Adipocyte (in vitro differentiated cells): ENCODE data around the gene ELL2.

Source experiments
- DNase-seq: peaks from one replicate; pipeline ENCODE4 v3.0.0-alpha.2; 2015; ENCODE audit warnings: low read depth
- H3K27me3 ChIP-seq: replicated peaks from 2 replicates; pipeline ENCODE4 v1.7.0; 2013; ENCODE audit warnings: mild to moderate bottlenecking, low read length, moderate library complexity; ENCODE audit not compliant: control insufficient read depth, insufficient read depth
- H3K36me3 ChIP-seq: 2 replicates; pipeline ENCODE4 v1.7.0; 2013; ENCODE audit warnings: low read length, mild to moderate bottlenecking, moderate library complexity; ENCODE audit not compliant: control insufficient read depth, insufficient read depth, severe bottlenecking
- H3K4me1 ChIP-seq: 2 replicates; pipeline ENCODE4 v1.7.0; 2013; ENCODE audit warnings: mild to moderate bottlenecking, low read length, moderate library complexity; ENCODE audit not compliant: control insufficient read depth, insufficient read depth
- H3K4me3 ChIP-seq: 2 replicates; pipeline ENCODE4 v1.7.0; 2013; ENCODE audit warnings: mild to moderate bottlenecking, low read length, moderate library complexity
- H3K9ac ChIP-seq: 2 replicates; pipeline ENCODE4 v1.7.0; 2013; ENCODE audit warnings: mild to moderate bottlenecking, low read length, moderate library complexity
- H3K9me3 ChIP-seq: 2 replicates; pipeline ENCODE4 v1.7.0; 2013; ENCODE audit warnings: mild to moderate bottlenecking, low read length, moderate library complexity; ENCODE audit not compliant: control insufficient read depth

The ELL2 gene

GRCh38 chr5:95938347-95938746, 23.3 kb downstream of the ELL2 start:
- Histone ChIP-seq H3K4me1 (peaks cover 77% of the 10 kb centered on the region), H3K9me3 (no peaks in the 10 kb centered on the region), H3K9ac (no peak overlapping the region), H3K36me3 (peaks cover 92% of the 10 kb centered on the region), H3K27me3 (no peaks in the 10 kb centered on the region), H3K4me3 (no peak overlapping the region)
- DNase-seq = no peak

GRCh38 chr5:95937607-95938152, 24.0 kb downstream of the ELL2 start:
- no peak for DNase-seq
- Histone ChIP-seq H3K36me3 (peaks cover 89% of the 10 kb centered on the region), H3K4me3 (no peak overlapping the region), H3K4me1 (peaks cover 75% of the 10 kb centered on the region), H3K27me3 (no peaks in the 10 kb centered on the region), H3K9ac (no peak overlapping the region), H3K9me3 (no peaks in the 10 kb centered on the region)

GRCh38 chr5:95936812-95937397, 24.7 kb downstream of the ELL2 start:
- Histone ChIP-seq H3K4me1 (peaks cover 75% of the 10 kb centered on the region), H3K27me3 (no peaks in the 10 kb centered on the region), H3K4me3 (no peak overlapping the region), H3K36me3 (peaks cover 89% of the 10 kb centered on the region), H3K9ac (no peak overlapping the region), H3K9me3 (no peaks in the 10 kb centered on the region)
- no peak for DNase-seq

GRCh38 chr5:95935553-95936100, 26.0 kb downstream of the ELL2 start:
- Histone ChIP-seq H3K36me3 (peaks cover 89% of the 10 kb centered on the region), H3K4me3 (no peak overlapping the region), H3K4me1 (peaks cover 74% of the 10 kb centered on the region), H3K27me3 (no peaks in the 10 kb centered on the region), H3K9me3 (no peaks in the 10 kb centered on the region), H3K9ac (no peak overlapping the region)
- no peak for DNase-seq

GRCh38 chr5:95934207-95934804, 27.3 kb downstream of the ELL2 start:
- Histone ChIP-seq H3K9ac (no peak overlapping the region), H3K4me3 (no peak overlapping the region), H3K27me3 (no peaks in the 10 kb centered on the region), H3K9me3 (no peaks in the 10 kb centered on the region), H3K4me1 (peaks cover 74% of the 10 kb centered on the region), H3K36me3 (peaks cover 81% of the 10 kb centered on the region)
- DNase-seq = no peak

GRCh38 chr5:95932941-95933340, 28.7 kb downstream of the ELL2 start:
- H3K27me3 ChIP-seq = no peaks in the 10 kb centered on the region
- DNase-seq = no peak
- no peak overlapping the region for H3K4me3 ChIP-seq
- peaks cover 71% of the 10 kb centered on the region for H3K4me1 ChIP-seq
- peaks cover 75% of the 10 kb centered on the region for H3K36me3 ChIP-seq
- no peaks in the 10 kb centered on the region for H3K9me3 ChIP-seq
- H3K9ac ChIP-seq = peak overlapping the region; percentile 1

- Histone ChIP-seq H3K4me1 (peaks cover 65% of the 10 kb centered on the region), H3K4me3 (no peak overlapping the region), H3K9me3 (no peaks in the 10 kb centered on the region), H3K36me3 (peaks cover 65% of the 10 kb centered on the region), H3K9ac (no peak overlapping the region), H3K27me3 (no peaks in the 10 kb centered on the region)
- no peak for DNase-seq
These were observed 30.4 kb downstream of the ELL2 start for GRCh38 chr5:95931079-95931833.

- Histone ChIP-seq H3K27me3 (no peaks in the 10 kb centered on the region), H3K4me3 (peak overlapping the region; percentile 20), H3K9me3 (no peaks in the 10 kb centered on the region), H3K4me1 (peaks cover 68% of the 10 kb centered on the region), H3K9ac (no peak overlapping the region), H3K36me3 (peaks cover 62% of the 10 kb centered on the region)
- DNase-seq = peak; percentile 39
These were observed 31.3 kb downstream of the ELL2 start for GRCh38 chr5:95930141-95930930.

- peaks cover 69% of the 10 kb centered on the region for H3K4me1 ChIP-seq
- DNase-seq = no peak
- no peaks in the 10 kb centered on the region for H3K9me3 ChIP-seq
- H3K27me3 ChIP-seq = no peaks in the 10 kb centered on the region
- no peak overlapping the region for H3K9ac ChIP-seq
- peaks cover 66% of the 10 kb centered on the region for H3K36me3 ChIP-seq
- H3K4me3 ChIP-seq = no peak overlapping the region
These were observed 32.9 kb downstream of the ELL2 start for GRCh38 chr5:95928724-95929253.

GRCh38 chr5:95927927-95928723, 33.5 kb downstream of the ELL2 start:
- no peak for DNase-seq
- Histone ChIP-seq H3K9ac (no peak overlapping the region), H3K27me3 (no peaks in the 10 kb centered on the region), H3K4me1 (peaks cover 70% of the 10 kb centered on the region), H3K9me3 (no peaks in the 10 kb centered on the region), H3K4me3 (no peak overlapping the region), H3K36me3 (peaks cover 64% of the 10 kb centered on the region)
